ENCODE results near the gene RB1. TPM values are rescaled to one million over a fixed set of nuclear protein-coding genes. Genes with fewer than 3 reads are reported as not detected.

The RB1 gene
- polyA plus RNA-seq, 3 donors = 18.4 to 38.8 (median 29.9) TPM

DNA sequence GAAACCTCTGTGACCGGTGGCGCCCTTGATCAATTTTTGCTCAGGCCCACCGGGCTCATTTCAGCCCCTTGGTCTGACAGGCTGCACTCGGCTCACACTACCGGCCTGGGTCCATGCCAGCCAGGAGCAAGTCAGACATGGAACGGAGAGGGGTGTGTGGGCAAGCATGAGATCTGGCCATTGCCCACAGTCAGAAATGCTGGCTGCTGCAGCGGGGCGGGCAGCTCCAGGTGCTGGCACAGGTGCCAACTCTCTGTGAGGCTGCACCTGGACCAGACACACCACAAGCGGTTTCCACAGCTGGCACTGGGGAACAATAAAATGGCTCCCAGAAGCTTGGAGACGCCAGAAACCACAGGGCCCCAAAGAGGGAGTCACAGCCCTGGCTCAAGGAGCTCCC, 153.0 kb downstream of the RB1 start:
- Histone ChIP-seq H3K9ac (ENCODE audit: insufficient read depth, low read length, poor library complexity, severe bottlenecking) (no peak overlapping the region), H3K79me2 (ENCODE audit: insufficient read depth, low read length) (peaks cover 6% of the 10 kb centered on the region), H3K4me1 (ENCODE audit: control insufficient read depth in 1 of 2, insufficient read depth in 2 of 2, low read length in 2 of 2) (no peaks in the 10 kb centered on the region), H3K4me3 (replicated peaks in 1 of 3; ENCODE audit: low read depth in 2 of 3, low read length in 3 of 3) (no peak overlapping the region), H3K36me3 (replicated peaks in 1 of 2; ENCODE audit: control insufficient read depth in 1 of 2, insufficient read depth in 2 of 2, low read length in 2 of 2) (peaks cover 55 to 81% of the 10 kb centered on the region in 2 donors), H3K4me2 (replicated peaks; ENCODE audit: extremely low read depth, low read length, poor library complexity, severe bottlenecking) (no peak overlapping the region), H3K27ac (ENCODE audit: low read depth in 1 of 2, low read length in 2 of 2) (peak overlapping the region in 1 of 2 donors; percentile 11), H2AFZ (ENCODE audit: insufficient read depth, low read depth, low read length, poor library complexity, severe bottlenecking) (no peak overlapping the region), H3K27me3 (ENCODE audit: control insufficient read depth in 2 of 2, insufficient read depth in 2 of 2, low read length in 2 of 2) (no peaks in the 10 kb centered on the region), H4K20me1 (ENCODE audit: insufficient read depth, low read length) (no peaks in the 10 kb centered on the region), H3K9me3 (replicated peaks in 1 of 2; ENCODE audit: control insufficient read depth in 1 of 2, insufficient read depth in 1 of 2, low read length in 2 of 2) (peaks cover 0 to 2% of the 10 kb centered on the region in 2 donors)
- H3K36me3 Mint-ChIP-seq = peaks cover 69 to 72% of the 10 kb centered on the region in 2 donors
- H3K4me1 Mint-ChIP-seq = no peaks in the 10 kb centered on the region
- TF ChIP-seq, protein P1, sequence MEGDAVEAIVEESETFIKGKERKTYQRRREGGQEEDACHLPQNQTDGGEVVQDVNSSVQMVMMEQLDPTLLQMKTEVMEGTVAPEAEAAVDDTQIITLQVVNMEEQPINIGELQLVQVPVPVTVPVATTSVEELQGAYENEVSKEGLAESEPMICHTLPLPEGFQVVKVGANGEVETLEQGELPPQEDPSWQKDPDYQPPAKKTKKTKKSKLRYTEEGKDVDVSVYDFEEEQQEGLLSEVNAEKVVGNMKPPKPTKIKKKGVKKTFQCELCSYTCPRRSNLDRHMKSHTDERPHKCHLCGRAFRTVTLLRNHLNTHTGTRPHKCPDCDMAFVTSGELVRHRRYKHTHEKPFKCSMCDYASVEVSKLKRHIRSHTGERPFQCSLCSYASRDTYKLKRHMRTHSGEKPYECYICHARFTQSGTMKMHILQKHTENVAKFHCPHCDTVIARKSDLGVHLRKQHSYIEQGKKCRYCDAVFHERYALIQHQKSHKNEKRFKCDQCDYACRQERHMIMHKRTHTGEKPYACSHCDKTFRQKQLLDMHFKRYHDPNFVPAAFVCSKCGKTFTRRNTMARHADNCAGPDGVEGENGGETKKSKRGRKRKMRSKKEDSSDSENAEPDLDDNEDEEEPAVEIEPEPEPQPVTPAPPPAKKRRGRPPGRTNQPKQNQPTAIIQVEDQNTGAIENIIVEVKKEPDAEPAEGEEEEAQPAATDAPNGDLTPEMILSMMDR (IDR thresholded peaks at IDR 0.05) = no peak
- no peaks in the 10 kb centered on the region for H3K27me3 Mint-ChIP-seq (ENCODE audit: low read depth in 3 of 3)
- no peak for DNase-seq
- intact Hi-C loops (cut with micrococcal nuclease) = no loop called here
- 97% methylated on average over 10 of the region's 10 CpGs for WGBS (ENCODE audit: insufficient coverage)
- no peak overlapping the region for H3K4me3 Mint-ChIP-seq
- peak overlapping the region in 1 of 7 donors; percentile 64 for H3K27ac Mint-ChIP-seq
- peaks cover 3 to 7% (median 5%) of the 10 kb centered on the region in 7 donors for H3K9me3 Mint-ChIP-seq

DNA sequence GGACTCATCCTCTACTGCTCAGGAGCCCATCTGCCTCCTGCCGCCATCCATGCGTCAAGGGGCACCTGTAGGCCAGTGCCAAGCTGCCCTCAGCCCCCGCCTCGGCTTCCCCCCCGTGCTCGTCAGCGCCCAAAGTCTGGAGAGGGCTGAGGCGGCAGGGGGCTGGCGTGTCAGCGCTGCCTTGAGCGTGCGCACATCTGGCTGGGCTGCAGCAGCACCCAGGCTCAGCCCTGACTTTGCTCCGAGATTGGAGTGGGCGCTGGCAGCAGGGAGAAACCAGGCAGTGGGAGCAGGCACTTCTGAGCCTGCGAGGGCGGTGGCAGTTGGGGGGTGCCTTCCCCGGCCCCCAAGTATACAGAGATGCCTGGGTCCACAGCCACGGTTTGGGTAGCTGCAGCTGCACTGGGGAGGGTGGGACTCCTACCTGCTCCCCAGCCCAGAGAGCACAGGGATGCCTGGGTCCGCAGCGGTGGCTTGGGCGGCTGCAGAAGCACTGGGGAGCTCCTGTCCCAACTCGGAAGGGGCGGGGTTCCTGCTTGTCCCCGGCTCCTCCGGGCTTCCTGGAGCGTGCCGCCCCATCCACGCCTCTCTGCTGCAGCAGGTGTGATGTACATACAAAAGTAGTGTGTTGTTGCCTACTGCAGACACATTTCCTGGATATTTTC, 154.2 kb downstream of the RB1 start:
- Histone ChIP-seq H3K79me2 (ENCODE audit: insufficient read depth, low read length) (no peaks in the 10 kb centered on the region), H2AFZ (ENCODE audit: insufficient read depth, low read depth, low read length, poor library complexity, severe bottlenecking) (no peak overlapping the region), H3K27me3 (ENCODE audit: control insufficient read depth in 2 of 2, insufficient read depth in 2 of 2, low read length in 2 of 2) (no peaks in the 10 kb centered on the region), H3K4me3 (replicated peaks in 1 of 3; ENCODE audit: low read depth in 2 of 3, low read length in 3 of 3) (no peak overlapping the region), H3K4me2 (replicated peaks; ENCODE audit: extremely low read depth, low read length, poor library complexity, severe bottlenecking) (no peak overlapping the region), H3K9me3 (replicated peaks in 1 of 2; ENCODE audit: control insufficient read depth in 1 of 2, insufficient read depth in 1 of 2, low read length in 2 of 2) (no peaks in the 10 kb centered on the region), H3K4me1 (ENCODE audit: control insufficient read depth in 1 of 2, insufficient read depth in 2 of 2, low read length in 2 of 2) (no peaks in the 10 kb centered on the region), H3K9ac (ENCODE audit: insufficient read depth, low read length, poor library complexity, severe bottlenecking) (no peak overlapping the region), H3K36me3 (replicated peaks in 1 of 2; ENCODE audit: control insufficient read depth in 1 of 2, insufficient read depth in 2 of 2, low read length in 2 of 2) (peaks cover 57 to 87% of the 10 kb centered on the region in 2 donors), H3K27ac (ENCODE audit: low read depth in 1 of 2, low read length in 2 of 2) (peak overlapping the region in 1 of 2 donors; percentile 11), H4K20me1 (ENCODE audit: insufficient read depth, low read length) (no peaks in the 10 kb centered on the region)
- 98% methylated on average over 27 of the region's 28 CpGs for WGBS (ENCODE audit: insufficient coverage)
- no peak overlapping the region for H3K27ac Mint-ChIP-seq
- TF ChIP-seq, protein P1 (IDR thresholded peaks at IDR 0.05) = no peak
- peaks cover 65 to 78% of the 10 kb centered on the region in 2 donors for H3K36me3 Mint-ChIP-seq
- no peak for DNase-seq
- peaks cover 0 to 3% (median 2%) of the 10 kb centered on the region in 7 donors for H3K9me3 Mint-ChIP-seq
- H3K4me3 Mint-ChIP-seq = no peak overlapping the region
- H3K4me1 Mint-ChIP-seq = no peaks in the 10 kb centered on the region
- H3K27me3 Mint-ChIP-seq (ENCODE audit: low read depth in 3 of 3) = no peaks in the 10 kb centered on the region
- intact Hi-C loops (cut with micrococcal nuclease) = no loop called here
